Fibroblast of mammary gland (primary cell): ENCODE data around the gene ZNF599.
A peak's percentile ranks its signal among the peaks of the same experiment; 100 is the strongest.

Experiments
- DNase-seq: peaks from one replicate; pipeline ENCODE4 v3.0.0-alpha.2; 2010; ENCODE audit warnings: low read depth
- H3K4me3 ChIP-seq: 2 replicates; pipeline ENCODE4 v1.5.1; 2011; ENCODE audit warnings: low read depth, mild to moderate bottlenecking, low read length, moderate library complexity; ENCODE audit not compliant: control insufficient read depth
- TF ChIP-seq, protein P1 (sequence below): conservative IDR thresholded peaks from 2 replicates; pipeline ENCODE4 v1.5.1; 2011; ENCODE audit warnings: low read depth, low read length, inconsistent platforms; ENCODE audit not compliant: control insufficient read depth, insufficient read depth

Gene ZNF599

DNA sequence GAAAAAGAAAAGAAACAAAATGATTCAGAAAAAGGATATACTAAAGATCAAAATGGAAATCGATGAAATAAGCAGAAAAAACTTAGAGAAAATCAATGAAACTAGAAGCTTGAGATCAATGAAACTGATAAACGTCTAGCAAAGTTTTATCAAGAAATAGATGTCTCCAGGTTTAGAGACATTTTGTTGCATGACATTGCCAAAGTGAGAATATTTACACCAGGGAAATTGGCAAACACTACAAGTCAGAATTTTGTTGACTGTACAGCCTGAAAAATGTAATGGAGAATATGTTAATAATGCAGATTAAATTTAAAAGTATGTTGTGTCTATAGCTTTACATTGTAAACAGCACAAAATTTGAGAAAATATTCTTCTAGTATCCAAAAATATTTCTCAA lies 5.3 kb upstream of the ZNF599 start:
- no peak for DNase-seq
- TF ChIP-seq, protein P1, sequence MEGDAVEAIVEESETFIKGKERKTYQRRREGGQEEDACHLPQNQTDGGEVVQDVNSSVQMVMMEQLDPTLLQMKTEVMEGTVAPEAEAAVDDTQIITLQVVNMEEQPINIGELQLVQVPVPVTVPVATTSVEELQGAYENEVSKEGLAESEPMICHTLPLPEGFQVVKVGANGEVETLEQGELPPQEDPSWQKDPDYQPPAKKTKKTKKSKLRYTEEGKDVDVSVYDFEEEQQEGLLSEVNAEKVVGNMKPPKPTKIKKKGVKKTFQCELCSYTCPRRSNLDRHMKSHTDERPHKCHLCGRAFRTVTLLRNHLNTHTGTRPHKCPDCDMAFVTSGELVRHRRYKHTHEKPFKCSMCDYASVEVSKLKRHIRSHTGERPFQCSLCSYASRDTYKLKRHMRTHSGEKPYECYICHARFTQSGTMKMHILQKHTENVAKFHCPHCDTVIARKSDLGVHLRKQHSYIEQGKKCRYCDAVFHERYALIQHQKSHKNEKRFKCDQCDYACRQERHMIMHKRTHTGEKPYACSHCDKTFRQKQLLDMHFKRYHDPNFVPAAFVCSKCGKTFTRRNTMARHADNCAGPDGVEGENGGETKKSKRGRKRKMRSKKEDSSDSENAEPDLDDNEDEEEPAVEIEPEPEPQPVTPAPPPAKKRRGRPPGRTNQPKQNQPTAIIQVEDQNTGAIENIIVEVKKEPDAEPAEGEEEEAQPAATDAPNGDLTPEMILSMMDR: no peak
- H3K4me3 ChIP-seq: no peak overlapping the region

DNA sequence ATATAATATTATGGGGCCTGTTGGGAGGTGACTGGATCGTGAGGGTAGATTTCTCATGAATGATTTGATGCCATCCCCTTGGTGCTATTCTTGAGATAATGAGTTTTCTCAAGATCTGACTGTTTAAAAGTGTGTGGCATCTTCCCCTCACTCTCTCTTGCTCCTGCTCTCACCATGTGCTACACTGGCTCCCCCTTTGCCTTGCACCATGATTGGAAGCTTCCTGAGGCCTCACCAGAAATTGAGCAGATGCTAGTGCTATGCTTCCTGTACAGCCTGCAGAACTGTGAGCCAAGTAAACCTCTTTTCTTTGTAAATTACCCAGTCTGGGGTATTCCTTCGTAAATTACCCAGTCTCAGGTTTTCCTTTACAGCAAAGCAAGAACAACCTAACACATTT lies 1.8 kb upstream of the ZNF599 start:
- TF ChIP-seq, protein P1: no peak
- DNase-seq: no peak
- no peak overlapping the region for H3K4me3 ChIP-seq

DNA sequence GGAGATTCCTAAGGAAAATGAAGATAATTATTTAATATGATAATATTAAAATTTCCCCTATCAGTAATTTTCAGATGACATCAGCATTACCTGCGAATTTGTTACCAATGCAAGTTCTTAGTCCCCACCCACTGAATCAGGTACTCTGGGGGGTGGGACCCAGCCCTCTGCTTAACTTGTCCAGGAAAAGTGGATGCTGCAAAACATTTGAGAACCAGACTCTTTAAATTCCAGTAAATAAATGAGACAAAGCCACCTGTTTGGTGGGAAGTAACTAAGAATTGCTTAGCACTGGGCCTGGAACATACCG lies 495 bp upstream of the ZNF599 start:
- H3K4me3 ChIP-seq: peak overlapping the region; percentile 80
- TF ChIP-seq, protein P1: no peak
- DNase-seq: no peak

DNA sequence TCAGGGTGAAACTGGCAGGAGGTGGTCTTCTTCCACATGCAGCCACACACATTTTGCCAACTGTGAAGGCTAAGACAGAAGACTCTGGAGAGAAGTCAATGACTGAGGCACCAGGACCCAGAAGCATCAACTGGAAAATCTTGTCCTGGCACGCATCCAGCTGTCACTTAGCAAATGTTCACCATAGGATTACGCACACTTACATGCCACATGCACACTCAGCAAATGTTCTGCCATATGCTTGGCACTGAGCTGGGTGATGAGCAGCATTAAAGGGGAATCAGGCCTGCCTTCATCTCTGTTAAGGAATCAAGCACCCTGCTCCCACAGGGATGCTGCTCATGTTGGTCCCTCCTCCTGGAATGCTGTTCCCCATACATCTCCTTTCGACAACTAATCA lies 5.1 kb downstream of the ZNF599 start:
- DNase-seq: no peak
- no peak overlapping the region for H3K4me3 ChIP-seq
- TF ChIP-seq, protein P1: no peak

DNA sequence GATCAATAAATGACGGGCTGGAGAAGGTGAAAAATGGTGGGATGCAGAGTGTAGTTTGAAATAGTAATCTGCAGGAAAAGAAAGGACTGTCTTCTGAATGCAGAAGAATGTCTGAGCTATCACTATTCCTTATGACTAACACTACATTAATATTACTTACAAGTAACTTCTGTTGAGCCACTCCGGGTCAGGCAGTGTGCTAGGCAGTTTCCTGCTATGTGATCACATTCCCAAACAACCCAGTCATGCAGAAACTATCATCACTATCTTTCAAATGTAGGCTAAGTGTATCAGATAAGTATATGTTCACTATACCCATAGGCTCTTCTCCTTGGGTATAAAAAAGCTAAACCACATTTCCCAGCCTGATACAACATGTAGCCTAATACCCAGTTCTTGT lies 6.6 kb downstream of the ZNF599 start:
- H3K4me3 ChIP-seq: no peak overlapping the region
- DNase-seq: no peak
- TF ChIP-seq, protein P1: no peak

DNA sequence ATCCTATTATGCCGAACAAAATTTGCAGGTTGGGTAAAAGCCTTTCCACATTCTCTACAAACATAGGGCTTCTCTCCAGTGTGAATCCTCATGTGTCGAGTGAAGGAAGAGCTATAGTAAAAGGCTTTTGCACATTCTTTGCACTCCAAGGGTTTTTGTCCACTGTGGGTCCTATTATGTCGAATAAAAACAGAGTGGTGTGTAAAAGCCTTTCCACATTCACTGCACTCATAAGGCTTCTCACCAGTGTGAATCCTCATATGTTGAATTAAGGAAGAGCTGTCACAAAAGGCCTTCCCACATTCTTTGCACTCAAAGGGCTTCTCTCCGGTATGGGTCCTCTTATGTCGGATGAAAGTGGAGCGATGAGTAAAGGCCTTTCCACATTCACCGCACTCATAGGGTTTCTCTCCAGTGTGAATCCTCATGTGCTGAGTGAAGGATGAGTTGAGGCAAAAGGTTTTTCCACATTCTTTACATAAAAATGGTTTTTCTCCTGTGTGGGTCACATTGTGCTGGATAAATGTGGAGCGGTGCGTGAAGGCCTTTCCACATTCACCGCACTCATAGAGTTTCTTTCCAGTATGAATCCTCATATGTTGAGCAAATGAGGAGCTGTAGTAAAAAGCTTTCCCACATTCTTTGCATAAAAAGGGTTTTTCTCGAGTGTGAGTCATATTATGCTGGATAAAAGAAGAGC lies 13.6 kb downstream of the ZNF599 start:
- no peak overlapping the region for H3K4me3 ChIP-seq
- TF ChIP-seq, protein P1: no peak
- DNase-seq: no peak

DNA sequence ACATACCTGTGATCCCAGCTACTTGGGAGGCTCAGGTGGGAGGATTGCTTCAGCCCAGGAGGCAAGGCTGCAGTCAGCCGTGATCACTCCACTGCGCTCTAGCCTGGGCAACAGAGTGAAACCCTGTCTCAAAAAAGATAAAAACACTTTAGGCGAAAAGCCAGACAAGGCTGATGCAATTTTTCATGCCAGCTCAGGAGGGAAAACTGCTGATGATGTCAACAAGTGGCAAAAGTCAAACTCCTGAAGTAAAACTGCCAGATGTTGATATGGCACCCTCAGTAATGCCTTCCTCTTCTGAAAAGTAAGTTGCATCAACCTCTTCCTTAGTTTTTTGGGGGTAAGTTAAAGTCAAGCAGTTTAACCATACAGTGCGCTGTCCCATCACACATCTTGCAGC lies 15.6 kb downstream of the ZNF599 start:
- H3K4me3 ChIP-seq: no peak overlapping the region
- TF ChIP-seq, protein P1: no peak

More for the DNA sequence above, 15.6 kb downstream of the ZNF599 start:
- DNase-seq: no peak
